Astrocyte of the spinal cord (primary cell): ENCODE results near the gene CDH2.
"Not testable (repeated sequence)": the region's sequence is repeated elsewhere in the genome, so short reads cannot be mapped to it uniquely, and the experiment has no call there.

Experiments
- DNase-seq: peaks from one replicate; pipeline ENCODE4 v3.0.0; 2011; ENCODE audit warnings: low read depth, low spot score
- H3K4me3 ChIP-seq: 2 replicates; pipeline ENCODE4 v1.5.1; 2011; ENCODE audit warnings: low read depth, mild to moderate bottlenecking, low read length, moderate library complexity
- CTCF ChIP-seq: IDR thresholded peaks from 2 replicates; pipeline ENCODE4 v1.5.1; 2012; ENCODE audit warnings: low read depth, mild to moderate bottlenecking, low read length, inconsistent platforms
- in situ Hi-C: cut with HindIII; loops from 2 replicates; pipeline ENCODE4 v1.10.0; 2017; ENCODE audit warnings: low sequenced_read_pairs

Gene CDH2

GRCh38 chr18:27921904-27922751 lies 254.8 kb downstream of the CDH2 start:
- H3K4me3 ChIP-seq, result peak overlapping the region; percentile 33
- TF ChIP-seq CTCF, result no peak
- peak; percentile 85 for DNase-seq
- in situ Hi-C loops, result no loop called here

- TF ChIP-seq CTCF, result no peak
- peak; percentile 10 for DNase-seq
- in situ Hi-C loops, result no loop called here
- H3K4me3 ChIP-seq, result peak overlapping the region; percentile 33
Measured at GRCh38 chr18:27921392-27921791, 255.5 kb downstream of the CDH2 start.

GRCh38 chr18:27920836-27921235 lies 256.1 kb downstream of the CDH2 start:
- H3K4me3 ChIP-seq, result no peak overlapping the region
- in situ Hi-C loops, result no loop called here
- TF ChIP-seq CTCF, result no peak
- DNase-seq, result no peak

- DNase-seq, H3K4me3 ChIP-seq, in situ Hi-C loops: not testable (repeated sequence)
Measured at GRCh38 chr18:27906189-27906588, 270.7 kb downstream of the CDH2 start.

GRCh38 chr18:27903906-27904305 lies 273.0 kb downstream of the CDH2 start:
- DNase-seq, result no peak
- in situ Hi-C loops, result no loop called here
- H3K4me3 ChIP-seq, result no peak overlapping the region
- no peak for TF ChIP-seq CTCF

GRCh38 chr18:27901424-27902226 lies 275.3 kb downstream of the CDH2 start:
- in situ Hi-C loops, result no loop called here
- TF ChIP-seq CTCF, result no peak

More at GRCh38 chr18:27901424-27902226, 275.3 kb downstream of the CDH2 start:
- DNase-seq, result no peak
- H3K4me3 ChIP-seq, result no peak overlapping the region
